Aorta (tissue), 5 donors: ENCODE results near the gene CCNL2. TPM values are rescaled to one million over a fixed set of nuclear protein-coding genes. Genes with fewer than 3 reads are reported as not detected.

Experiments
- ATAC-seq: fragments of 200-7000 bp; cut with Tn5 transposase; one replicate; pipeline ENCODE4 v1.9.1; 2022; ENCODE audit warnings: moderate library complexity; ENCODE audit not compliant: low FRiP score
- DNase-seq, 2 donors: peaks; one replicate each; pipeline ENCODE4 v3.0.0-alpha.2; 2020
- H3K27ac ChIP-seq, 2 donors: one replicate each; pipeline ENCODE4 v1.5.1; 2013; ENCODE audit warnings: low read length in 2 of 2, mild to moderate bottlenecking in 2 of 2, moderate library complexity in 2 of 2, control low read depth in 1 of 2, inconsistent platforms in 1 of 2, low read depth in 1 of 2
- H3K27me3 ChIP-seq, 2 donors: one replicate each; pipeline ENCODE4 v1.6.1; 2013; ENCODE audit warnings: control low read depth in 1 of 2, low read length in 1 of 2, mild to moderate bottlenecking in 1 of 2, moderate library complexity in 1 of 2; ENCODE audit not compliant: insufficient read depth in 2 of 2, control insufficient read depth in 1 of 2
- H3K36me3 ChIP-seq, 2 donors: one replicate each; pipeline ENCODE4 v1.6.1; 2013; ENCODE audit warnings: control low read depth in 1 of 2, low read length in 1 of 2, mild to moderate bottlenecking in 1 of 2; ENCODE audit not compliant: insufficient read depth in 2 of 2, control insufficient read depth in 1 of 2
- H3K4me1 ChIP-seq, 2 donors: one replicate each; pipeline ENCODE4 v1.6.1; 2013; ENCODE audit warnings: low read length in 2 of 2, control low read depth in 1 of 2, mild to moderate bottlenecking in 1 of 2, moderate library complexity in 1 of 2; ENCODE audit not compliant: insufficient read depth in 2 of 2, control insufficient read depth in 1 of 2
- H3K4me3 ChIP-seq, 2 donors: one replicate each; pipeline ENCODE4 v1.5.1; 2013; ENCODE audit warnings: low read length in 2 of 2, control low read depth in 1 of 2, mild to moderate bottlenecking in 1 of 2
- H3K9me3 ChIP-seq: one replicate; pipeline ENCODE4 v1.6.1; 2013; ENCODE audit warnings: mild to moderate bottlenecking, low read length; ENCODE audit not compliant: control insufficient read depth
- WGBS, 2 donors: extraction: QIAGEN DNeasy Blood & Tissue Kit; methylation state at CpG; one replicate each; pipeline ENCODE4 v1.1.7; 2013; 5-methylcytosine and 5-hydroxymethylcytosine counted together
- intact Hi-C, 2 donors: fragments of 100-400 bp; cut with DNase I; formaldehyde crosslinking; loops; one replicate each; pipeline versions ENCODE4 v1.14.2 to v1.15.0; 2022
- polyA plus RNA-seq, 2 donors: library from polyadenylated mRNA; stranded (reverse); fragments of 200-250 nt; gene quantifications; one replicate each; pipeline ENCODE4 v1.2.3, GENCODE V29; 2013
- total RNA-seq, 2 donors: library from RNA; stranded (reverse); fragmentation: NEBNext Ultra II Directional; extraction: Animal tissue kit (Norgen Biotek cat#: 25700); gene quantifications; one replicate each; pipeline ENCODE4 v1.2.1, GENCODE V29; 2021
- donor health status: healthy with polysubstance abuse.
- donor health status: Bipolar disorder and iron deficiency.
- donor health status: DM: no; HTN: no; CAD: no.
- donor health status: DM: no; HTN: no; CAD: no.
- donor health status: DM: yes; HTN: yes; CAD: no.

CCNL2 gene
- total and polyA plus RNA-seq, 4 donors = 34.6 to 409 (median 200) TPM

GRCh38 chr1:1399872-1400575 is 889 bp upstream of the CCNL2 start:
- ATAC-seq = peak; percentile 5
- H3K27me3 ChIP-seq = no peaks in the 10 kb centered on the region

GRCh38 chr1:1398677-1399186 is 403 bp downstream of the CCNL2 start:
- 1% methylated on average over 48 to 54 of the region's 54 CpGs for WGBS, 2 donors
- no peaks in the 10 kb centered on the region for H3K9me3 ChIP-seq
- intact Hi-C loops = no loop called here
- DNase-seq (no peak), ATAC-seq (peak; percentile 2)
- no peaks in the 10 kb centered on the region for H3K4me1 ChIP-seq
- H3K27ac ChIP-seq = peak overlapping the region in 1 of 2 donors; percentile 4
- H3K4me3 ChIP-seq = peak overlapping the region; percentile 85 to 87
- peaks cover 0 to 2% of the 10 kb centered on the region in 2 donors for H3K36me3 ChIP-seq
- H3K27me3 ChIP-seq = no peaks in the 10 kb centered on the region

More at GRCh38 chr1:1399872-1400575, 889 bp upstream of the CCNL2 start:
- Histone ChIP-seq H3K36me3 (peaks cover 0 to 2% of the 10 kb centered on the region in 2 donors), H3K9me3 (no peaks in the 10 kb centered on the region), H3K4me3 (peak overlapping the region; percentile 62 to 81), H3K4me1 (no peaks in the 10 kb centered on the region), H3K27ac (peak overlapping the region in 1 of 2 donors; percentile 57)
- intact Hi-C loops = no loop called here
- 3 to 4% methylated on average over 34 of the region's 34 CpGs for WGBS, 2 donors
- DNase-seq = no peak

GRCh38 chr1:1397839-1398523 is 1.2 kb downstream of the CCNL2 start:
- peaks cover 0 to 4% of the 10 kb centered on the region in 2 donors for H3K36me3 ChIP-seq
- H3K4me1 ChIP-seq = no peaks in the 10 kb centered on the region
- ATAC-seq = no peak
- whole genome bisulfite sequencing, 2 donors = 55 to 56% methylated on average over 19 of the region's 19 CpGs
- no peak overlapping the region for H3K27ac ChIP-seq
- intact Hi-C loops = no loop called here
- H3K27me3 ChIP-seq = no peaks in the 10 kb centered on the region
- peak overlapping the region; percentile 85 to 87 for H3K4me3 ChIP-seq
- H3K9me3 ChIP-seq = no peaks in the 10 kb centered on the region
- DNase-seq = no peak

- Histone ChIP-seq H3K27me3 (no peaks in the 10 kb centered on the region), H3K4me1 (no peaks in the 10 kb centered on the region), H3K27ac (no peak overlapping the region), H3K36me3 (peaks cover 0 to 11% of the 10 kb centered on the region in 2 donors), H3K9me3 (no peaks in the 10 kb centered on the region), H3K4me3 (no peak overlapping the region)
- 77 to 80% methylated on average over 11 of the region's 11 CpGs for WGBS, 2 donors
- intact Hi-C loops = no loop called here
- ATAC-seq (no peak), DNase-seq (no peak)
These were observed 4.0 kb downstream of the CCNL2 start for GRCh38 chr1:1395166-1395565.

- Histone ChIP-seq H3K4me3 (no peak overlapping the region), H3K27me3 (no peaks in the 10 kb centered on the region), H3K9me3 (no peaks in the 10 kb centered on the region), H3K27ac (no peak overlapping the region), H3K36me3 (peaks cover 0 to 14% of the 10 kb centered on the region in 2 donors), H3K4me1 (no peaks in the 10 kb centered on the region)
- ATAC-seq (no peak), DNase-seq (no peak)
- WGBS, 2 donors = 93 to 94% methylated on average over 7 of the region's 7 CpGs
- intact Hi-C loops = no loop called here
These were observed 5.0 kb downstream of the CCNL2 start for GRCh38 chr1:1394116-1394515.

GRCh38 chr1:1393428-1393827 is 5.7 kb downstream of the CCNL2 start:
- H3K4me3 ChIP-seq = no peak overlapping the region
- WGBS, 2 donors = 90 to 91% methylated on average over 11 of the region's 11 CpGs
- H3K27ac ChIP-seq = no peak overlapping the region
- no peaks in the 10 kb centered on the region for H3K27me3 ChIP-seq
- intact Hi-C loops = no loop called here
- H3K36me3 ChIP-seq = peaks cover 0 to 14% of the 10 kb centered on the region in 2 donors
- DNase-seq (no peak), ATAC-seq (no peak)
- no peaks in the 10 kb centered on the region for H3K9me3 ChIP-seq
- H3K4me1 ChIP-seq = no peaks in the 10 kb centered on the region

- H3K27ac ChIP-seq = no peak overlapping the region
- no peaks in the 10 kb centered on the region for H3K4me1 ChIP-seq
- no peak for ATAC-seq
- WGBS, 2 donors = 83 to 88% methylated on average over 4 of the region's 4 CpGs
- no peaks in the 10 kb centered on the region for H3K27me3 ChIP-seq
- H3K36me3 ChIP-seq = peaks cover 1 to 15% of the 10 kb centered on the region in 2 donors
- no peak for DNase-seq
- intact Hi-C loops = no loop called here
- no peak overlapping the region for H3K4me3 ChIP-seq
- H3K9me3 ChIP-seq = no peaks in the 10 kb centered on the region
These were observed 6.1 kb downstream of the CCNL2 start for GRCh38 chr1:1393014-1393413.

GRCh38 chr1:1391225-1391624 is 7.9 kb downstream of the CCNL2 start:
- Histone ChIP-seq H3K4me3 (no peak overlapping the region), H3K9me3 (no peaks in the 10 kb centered on the region), H3K4me1 (no peaks in the 10 kb centered on the region), H3K36me3 (peaks cover 3 to 24% of the 10 kb centered on the region in 2 donors), H3K27me3 (no peaks in the 10 kb centered on the region), H3K27ac (no peak overlapping the region)
- DNase-seq (no peak), ATAC-seq (no peak)
- intact Hi-C loops = no loop called here
- WGBS, 2 donors = 87 to 88% methylated on average over 12 of the region's 12 CpGs
